Stimulated activated CD4-positive, alpha-beta T cell treated with anti-CD3 and anti-CD28 coated beads, Interleukin-4, amount 100 ng/mL, for 1 hour (primary cell): ENCODE results near the gene LCAT.
"Not testable (repeated sequence)": the region's sequence is repeated elsewhere in the genome, so short reads cannot be mapped to it uniquely, and the experiment has no call there.

Source experiments
- DNase-seq: peaks from one replicate; pipeline ENCODE4 v3.0.0-alpha.2; 2020

The LCAT gene

DNA sequence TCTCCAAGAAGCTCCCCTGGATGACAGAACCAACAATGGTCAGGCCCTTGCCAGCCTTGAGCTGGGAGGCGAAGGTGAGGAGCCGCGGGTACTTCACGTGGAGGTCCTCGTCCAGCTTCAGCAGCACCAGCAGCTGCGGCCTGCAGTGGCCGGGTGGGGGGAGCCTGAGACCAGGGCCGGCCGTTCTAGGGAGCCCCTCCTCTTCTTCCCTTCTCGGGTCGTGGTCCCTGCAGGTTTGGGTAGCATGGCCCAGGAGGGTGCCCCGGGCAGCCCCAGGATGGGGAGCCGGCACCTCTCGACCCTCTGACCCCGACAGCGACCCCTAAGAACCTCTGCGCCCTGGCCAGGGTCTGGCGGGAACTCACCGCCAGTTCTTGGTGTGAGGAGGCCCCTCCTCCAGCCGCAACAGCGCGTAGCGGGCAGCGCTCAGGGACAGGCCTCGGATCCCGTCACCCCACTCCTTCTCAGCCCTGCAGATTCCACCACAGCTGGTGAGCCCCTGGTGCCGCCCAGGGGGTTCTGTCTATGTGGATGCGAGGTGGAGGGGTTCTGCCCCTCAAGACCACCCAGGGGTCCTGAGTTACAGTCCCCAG is 3.1 kb upstream of the LCAT start:
- no peak for DNase-seq

DNA sequence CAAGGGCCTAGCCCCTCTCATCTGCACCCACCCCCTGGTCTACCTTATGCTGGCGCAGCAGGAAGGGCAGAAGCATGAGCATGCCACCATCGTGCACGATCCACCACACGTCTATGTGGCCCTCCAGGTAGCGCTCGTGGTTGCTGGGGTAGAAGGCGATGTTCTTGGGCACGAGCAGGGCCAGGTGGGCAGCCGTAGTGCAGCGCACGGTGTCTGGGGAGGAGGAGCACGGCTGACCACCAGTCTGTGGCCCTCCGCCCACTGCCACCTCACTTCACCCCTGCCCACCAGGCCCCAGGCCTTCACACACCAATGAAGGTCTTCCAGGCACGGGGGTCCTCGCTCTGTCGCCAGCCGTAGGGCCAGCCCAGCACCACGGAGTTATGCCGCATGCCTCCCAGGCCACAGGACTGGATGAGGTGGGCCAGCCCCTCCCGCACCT is 2.2 kb upstream of the LCAT start:
- DNase-seq, result no peak

GRCh38 chr16:67945392-67945933 is 1.5 kb upstream of the LCAT start:
- no peak for DNase-seq

GRCh38 chr16:67944690-67945391 is 921 bp upstream of the LCAT start:
- DNase-seq, result no peak

- DNase-seq, result no peak
These were observed 683 bp downstream of the LCAT start for GRCh38 chr16:67943256-67943618.

GRCh38 chr16:67942510-67943255 is 1.2 kb downstream of the LCAT start:
- no peak for DNase-seq

- peak; percentile 41 for DNase-seq
These were observed 1.8 kb downstream of the LCAT start for GRCh38 chr16:67942200-67942509.

DNA sequence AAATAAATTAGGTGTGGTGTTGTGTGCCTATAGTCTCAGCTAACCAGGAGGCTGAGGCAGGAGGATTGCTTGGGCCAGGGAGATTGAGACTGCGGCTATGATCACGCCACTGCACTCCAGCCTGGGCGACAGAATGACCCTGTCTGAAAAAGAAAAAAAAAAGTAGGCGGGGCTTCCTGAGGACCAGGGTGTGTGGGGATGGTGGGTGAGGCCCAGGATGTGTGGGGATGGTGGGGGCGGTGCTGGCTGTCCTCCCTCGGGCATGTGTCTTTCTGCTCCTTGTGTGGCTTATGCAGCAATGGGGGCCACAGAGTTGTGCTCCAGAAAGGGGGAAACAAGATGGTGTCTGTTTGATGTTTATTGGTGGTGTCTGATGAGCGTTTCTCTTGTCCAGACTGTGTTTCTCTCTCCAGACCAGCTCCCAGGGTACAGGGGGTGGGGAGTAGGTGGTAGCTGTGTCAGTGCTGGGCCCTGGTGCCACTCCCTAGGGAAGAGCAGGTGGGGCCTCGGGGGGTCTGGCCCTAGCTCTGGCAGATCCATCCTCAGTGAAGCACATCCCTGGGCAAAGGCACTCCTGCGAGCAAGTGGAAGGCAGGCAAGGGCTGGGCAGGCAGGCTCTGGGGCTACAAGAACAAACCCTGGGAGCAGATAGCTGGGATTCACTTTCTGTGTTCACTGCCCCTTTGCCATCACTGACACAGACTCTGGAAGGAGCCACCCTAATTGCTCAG is 2.3 kb downstream of the LCAT start:
- no peak for DNase-seq

GRCh38 chr16:67940446-67941089 is 3.4 kb downstream of the LCAT start:
- no peak for DNase-seq

DNA sequence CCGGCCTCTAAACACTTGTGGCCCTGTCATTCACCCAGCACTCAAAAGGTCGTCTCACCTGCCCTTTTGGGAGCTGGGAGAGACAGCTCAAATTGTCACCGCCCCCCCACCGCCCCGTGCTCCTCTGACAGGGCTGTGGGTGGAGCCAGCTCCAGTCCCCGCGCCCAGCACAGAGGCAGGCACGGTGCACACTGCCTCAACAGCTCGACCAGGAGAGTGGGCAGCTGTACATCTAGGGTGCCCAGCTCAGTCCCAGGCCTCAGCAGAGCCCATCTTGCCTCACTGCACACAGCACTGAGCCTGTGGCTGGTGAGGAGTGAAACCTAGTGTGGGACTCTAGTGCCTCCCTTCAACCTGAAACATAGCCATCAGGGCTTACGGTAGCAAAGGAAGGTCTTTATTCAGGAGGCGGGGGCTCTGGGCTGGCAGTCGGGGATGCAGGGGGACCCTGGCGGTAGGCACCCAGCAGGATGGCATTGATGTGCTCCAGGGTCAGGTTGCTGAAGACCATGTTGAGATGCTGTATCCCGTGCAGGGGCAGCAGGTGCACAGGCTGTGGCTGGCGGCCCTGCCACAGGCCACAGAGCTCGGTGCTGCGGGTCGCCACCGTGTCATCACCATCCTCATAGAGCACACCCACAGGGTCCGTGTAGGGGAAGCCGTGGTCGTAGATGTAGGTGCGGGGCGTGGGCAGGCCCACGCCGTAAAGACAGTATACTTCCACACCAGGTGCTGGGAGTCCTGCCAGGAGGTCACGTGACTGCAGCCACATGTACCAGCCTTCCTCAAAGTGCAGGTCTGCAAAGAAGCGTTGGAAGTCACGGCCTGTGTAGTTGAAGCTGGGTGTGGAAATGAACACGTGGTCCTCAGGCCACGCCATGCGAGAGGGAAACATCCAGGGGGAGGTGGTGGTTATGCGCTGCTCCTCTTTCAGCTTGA is 4.1 kb downstream of the LCAT start:
- DNase-seq, result peak; percentile 65

DNA sequence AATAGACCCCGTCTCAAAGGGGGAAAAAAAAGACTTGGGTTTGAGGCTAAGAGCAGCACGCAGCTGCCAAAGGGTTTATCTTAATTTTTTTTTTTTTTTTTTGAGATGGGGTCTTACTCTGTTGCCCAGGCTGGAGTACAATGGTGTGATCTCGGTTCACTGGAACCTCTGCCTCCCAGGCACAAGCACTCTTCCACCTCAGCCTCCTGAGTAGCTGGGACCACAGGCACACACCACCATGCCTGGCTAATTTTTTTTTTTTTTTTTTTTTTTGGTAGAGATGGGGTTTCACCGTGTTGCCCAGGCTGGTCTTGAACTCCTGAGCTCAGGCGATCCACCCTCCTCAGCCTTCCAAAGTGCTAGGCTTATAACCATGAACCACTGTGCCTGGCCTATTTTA is 6.2 kb downstream of the LCAT start:
- not testable (repeated sequence) for DNase-seq

GRCh38 chr16:67936880-67937605 is 6.9 kb downstream of the LCAT start:
- DNase-seq, result peak; percentile 70

GRCh38 chr16:67936124-67936879 is 7.6 kb downstream of the LCAT start, which contains the start of gene PSMB10:
TSS of gene PSMB10 (minus strand) at chr16:67936850. CDS start at chr16:67936749, 101 bp downstream.
- no peak for DNase-seq

GRCh38 chr16:67935402-67936123 is 8.4 kb downstream of the LCAT start:
- DNase-seq, result peak; percentile 94

DNA sequence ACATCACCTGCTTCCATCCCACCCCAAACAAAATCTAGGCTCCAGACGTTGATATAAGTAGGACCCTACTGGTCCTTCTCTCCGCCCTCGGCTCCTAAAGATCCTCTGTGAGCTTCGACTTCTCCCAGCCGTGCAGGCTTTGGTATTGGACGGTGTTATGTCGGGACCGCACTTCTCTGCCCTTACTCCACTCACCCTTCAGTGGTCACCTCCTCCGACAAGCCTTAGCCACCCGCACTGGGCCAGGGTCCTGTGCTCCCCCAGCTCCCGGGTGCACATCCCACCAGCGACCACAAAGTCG is 8.9 kb downstream of the LCAT start:
- DNase-seq, result no peak

DNA sequence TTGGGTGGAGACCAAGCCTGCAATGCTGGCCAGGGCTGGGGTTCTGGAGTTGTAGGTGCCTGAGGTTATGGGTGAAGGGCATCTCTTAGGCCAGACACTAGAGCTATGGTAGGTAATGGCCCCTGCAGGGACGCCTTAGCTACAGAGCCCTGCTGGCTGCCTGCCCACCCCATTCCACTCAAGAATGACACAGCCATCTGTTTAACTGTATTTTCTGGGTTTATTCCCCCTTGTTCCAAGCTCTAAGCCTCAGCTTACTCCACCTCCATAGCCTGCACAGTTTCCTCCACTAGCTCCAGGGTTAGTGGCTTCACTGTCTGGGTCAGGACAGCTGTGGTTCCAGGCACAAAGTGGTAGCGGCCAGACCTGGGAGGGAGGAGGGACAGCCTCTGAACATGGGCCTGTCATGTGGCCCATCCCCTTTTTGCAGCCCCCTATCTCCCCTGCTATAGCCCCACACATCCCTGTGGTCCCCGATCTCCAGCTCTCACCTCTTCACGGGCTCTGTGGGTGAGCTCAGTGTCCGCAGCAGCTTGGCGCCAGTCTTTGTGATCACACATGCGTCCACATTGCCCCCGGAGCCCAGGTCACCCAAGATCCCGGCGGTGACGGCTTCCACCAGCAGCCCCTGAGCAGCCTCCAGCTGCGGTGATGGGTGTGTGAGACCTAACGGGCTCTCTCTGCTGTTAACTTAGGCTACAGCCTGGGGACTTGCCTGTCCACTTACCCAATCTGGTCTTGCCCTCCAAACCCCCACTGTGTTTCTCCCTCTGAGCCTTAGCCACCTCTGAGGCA is 9.4 kb downstream of the LCAT start:
- DNase-seq, result no peak

DNA sequence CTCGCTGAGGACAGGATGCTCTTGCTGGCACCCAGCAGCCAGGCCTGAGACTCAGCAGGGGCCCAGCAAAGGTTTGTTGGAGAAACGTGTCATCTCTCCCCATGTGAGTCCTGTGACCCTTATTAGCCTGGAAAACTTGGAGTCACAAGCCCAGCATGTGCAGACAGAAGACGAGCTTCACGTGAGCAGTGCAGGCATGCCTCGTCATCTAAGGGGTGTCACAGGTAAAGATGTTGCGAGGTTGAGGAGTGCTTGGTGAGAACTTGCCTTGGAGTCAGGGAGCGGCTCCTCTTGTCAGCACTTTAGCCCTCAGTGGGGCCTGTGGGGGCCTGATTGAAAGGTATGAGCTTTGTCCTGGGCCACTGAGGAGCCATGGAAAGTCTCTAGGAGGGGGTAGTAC is 10.1 kb downstream of the LCAT start:
- no peak for DNase-seq

DNA sequence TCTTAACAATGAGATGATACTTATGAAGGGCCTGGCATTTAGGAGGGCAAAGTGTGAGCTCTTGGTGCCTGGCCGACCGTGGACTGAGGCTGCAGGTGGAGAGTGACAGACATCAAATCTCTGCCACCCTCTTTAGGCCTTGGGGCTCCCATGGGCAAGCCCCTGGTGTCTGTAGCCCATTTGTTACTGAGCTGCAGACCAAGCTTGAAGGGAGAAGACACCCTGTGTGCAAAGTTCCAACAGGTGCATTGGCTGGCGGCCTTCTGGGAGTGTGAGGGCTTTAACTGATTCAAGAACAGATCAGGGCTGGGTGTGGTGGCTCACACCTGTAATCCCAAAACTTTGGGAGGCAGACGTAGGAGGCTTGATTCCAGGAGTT is 11.5 kb downstream of the LCAT start:
- DNase-seq, result no peak
